Glutamatergic neuron (in vitro differentiated cells): ENCODE results near the gene SERINC2. TPM values are rescaled to one million over a fixed set of nuclear protein-coding genes. Genes with fewer than 3 reads are reported as not detected.

ENCODE experiments used
- DNase-seq: peaks from one replicate; pipeline ENCODE4 v3.0.0; 2022
- H3K27ac Mint-ChIP-seq: one replicate; pipeline ENCODE4 v1.8.0; 2020; ENCODE audit warnings: mild to moderate bottlenecking, mixed read lengths, inconsistent platforms; ENCODE audit not compliant: unreplicated experiment
- H3K27me3 Mint-ChIP-seq: one replicate; pipeline ENCODE4 v1.8.0; 2020; ENCODE audit warnings: mild to moderate bottlenecking, moderate library complexity, mixed read lengths, inconsistent platforms; ENCODE audit not compliant: unreplicated experiment
- H3K36me3 Mint-ChIP-seq: one replicate; pipeline ENCODE4 v1.8.0; 2020; ENCODE audit warnings: mild to moderate bottlenecking, mixed read lengths, inconsistent platforms; ENCODE audit not compliant: unreplicated experiment
- H3K4me1 Mint-ChIP-seq: one replicate; pipeline ENCODE4 v1.8.0; 2020; ENCODE audit warnings: mild to moderate bottlenecking, low read depth, mixed read lengths, inconsistent platforms; ENCODE audit not compliant: unreplicated experiment
- H3K4me3 Mint-ChIP-seq: one replicate; pipeline ENCODE4 v1.8.0; 2020; ENCODE audit warnings: mild to moderate bottlenecking, mixed read lengths, inconsistent platforms; ENCODE audit not compliant: unreplicated experiment
- H3K9me3 Mint-ChIP-seq: one replicate; pipeline ENCODE4 v1.8.0; 2020; ENCODE audit warnings: mild to moderate bottlenecking, moderate library complexity, mixed read lengths, inconsistent platforms; ENCODE audit not compliant: unreplicated experiment
- CTCF ChIP-seq: fragments of 200-600 bp; sonication (generic); IDR thresholded peaks from one replicate; pipeline ENCODE4 v1.5.0; 2021; ENCODE audit not compliant: partially characterized antibody, unreplicated experiment
- total RNA-seq: library from RNA; stranded (reverse); fragmentation: NEBNext Ultra II Directional; extraction: Animal tissue kit (Norgen Biotek cat#: 25700); gene quantifications from one replicate; pipeline ENCODE4 v1.2.1, GENCODE V29; 2021; ENCODE audit not compliant: unreplicated experiment

Gene SERINC2
- total RNA-seq, 1 donor from 2014 or later = 36.4 TPM

GRCh38 chr1:31434979-31435378, 22.0 kb downstream of the SERINC2 start:
- peaks cover 7% of the 10 kb centered on the region for H3K27me3 Mint-ChIP-seq
- TF ChIP-seq CTCF = no peak
- peaks cover 8% of the 10 kb centered on the region for H3K9me3 Mint-ChIP-seq
- no peak overlapping the region for H3K27ac Mint-ChIP-seq
- DNase-seq = no peak
- peaks cover 11% of the 10 kb centered on the region for H3K4me1 Mint-ChIP-seq
- H3K36me3 Mint-ChIP-seq = peaks cover 11% of the 10 kb centered on the region
- H3K4me3 Mint-ChIP-seq = no peak overlapping the region

- DNase-seq = no peak
- no peak for TF ChIP-seq CTCF
- Mint-ChIP-seq H3K27ac (peak overlapping the region; percentile 38), H3K4me1 (peaks cover 10% of the 10 kb centered on the region), H3K9me3 (peaks cover 7% of the 10 kb centered on the region), H3K36me3 (peaks cover 9% of the 10 kb centered on the region), H3K4me3 (no peak overlapping the region), H3K27me3 (peaks cover 6% of the 10 kb centered on the region)
These were observed 22.7 kb downstream of the SERINC2 start for GRCh38 chr1:31435471-31436409.

- no peak overlapping the region for H3K4me3 Mint-ChIP-seq
- H3K9me3 Mint-ChIP-seq = peaks cover 7% of the 10 kb centered on the region
- H3K4me1 Mint-ChIP-seq = peaks cover 9% of the 10 kb centered on the region
- H3K27me3 Mint-ChIP-seq = peaks cover 5% of the 10 kb centered on the region
- H3K27ac Mint-ChIP-seq = no peak overlapping the region
- no peak for TF ChIP-seq CTCF
- no peak for DNase-seq
- H3K36me3 Mint-ChIP-seq = peaks cover 11% of the 10 kb centered on the region
These were observed 23.8 kb downstream of the SERINC2 start for GRCh38 chr1:31436596-31437432.

- H3K4me1 Mint-ChIP-seq = peaks cover 9% of the 10 kb centered on the region
- peaks cover 7% of the 10 kb centered on the region for H3K9me3 Mint-ChIP-seq
- no peak overlapping the region for H3K4me3 Mint-ChIP-seq
- peaks cover 12% of the 10 kb centered on the region for H3K36me3 Mint-ChIP-seq
- DNase-seq = no peak
- TF ChIP-seq CTCF = no peak
- H3K27me3 Mint-ChIP-seq = peaks cover 5% of the 10 kb centered on the region
- H3K27ac Mint-ChIP-seq = no peak overlapping the region
These were observed 24.5 kb downstream of the SERINC2 start for GRCh38 chr1:31437433-31438037.
